Measurements from ENCODE around the gene AIRE.

Gene AIRE

DNA sequence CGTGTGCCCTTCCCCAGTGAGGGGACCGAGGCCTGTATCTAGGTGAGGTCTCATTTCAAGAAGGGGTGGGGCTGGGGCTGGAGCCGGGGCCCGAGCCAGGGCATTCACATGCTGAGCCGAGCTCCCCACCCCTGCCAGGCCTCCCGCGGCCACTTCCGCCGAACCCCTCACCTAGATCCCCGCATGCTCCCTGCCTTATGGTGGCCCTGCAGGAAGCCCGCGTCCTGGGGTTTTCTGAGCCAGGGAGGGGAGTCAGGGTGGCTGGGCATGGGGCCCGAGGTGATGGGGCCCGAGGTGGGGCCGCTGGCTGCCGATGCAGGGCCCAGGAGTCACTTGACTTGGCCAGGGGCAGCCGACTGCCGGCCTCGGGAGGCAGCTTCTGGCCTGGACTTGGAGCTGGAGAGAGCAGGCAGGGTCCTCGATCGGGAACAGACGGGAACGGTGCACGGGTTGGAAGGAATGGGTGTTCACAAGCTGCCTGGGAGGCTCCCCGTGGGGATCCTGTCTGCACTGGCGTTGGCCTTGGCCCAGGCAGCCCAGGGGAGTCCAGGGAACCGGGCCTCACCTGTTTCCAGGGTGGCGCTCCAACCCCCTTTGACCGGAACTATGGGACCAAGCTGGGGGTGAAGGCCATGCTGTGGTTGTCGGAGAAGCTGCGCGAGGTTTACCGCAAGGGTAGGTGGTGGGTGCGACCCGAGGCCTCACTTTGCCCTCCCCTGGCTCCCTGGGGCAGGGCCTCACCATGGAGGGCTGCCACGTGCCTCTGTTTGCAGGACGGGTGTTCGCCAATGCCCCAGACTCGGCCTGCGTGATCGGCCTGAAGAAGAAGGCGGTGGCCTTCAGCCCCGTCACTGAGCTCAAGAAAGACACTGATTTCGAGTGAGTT, 40.0 kb downstream of the AIRE start:
- no peak for DNase-seq

DNA sequence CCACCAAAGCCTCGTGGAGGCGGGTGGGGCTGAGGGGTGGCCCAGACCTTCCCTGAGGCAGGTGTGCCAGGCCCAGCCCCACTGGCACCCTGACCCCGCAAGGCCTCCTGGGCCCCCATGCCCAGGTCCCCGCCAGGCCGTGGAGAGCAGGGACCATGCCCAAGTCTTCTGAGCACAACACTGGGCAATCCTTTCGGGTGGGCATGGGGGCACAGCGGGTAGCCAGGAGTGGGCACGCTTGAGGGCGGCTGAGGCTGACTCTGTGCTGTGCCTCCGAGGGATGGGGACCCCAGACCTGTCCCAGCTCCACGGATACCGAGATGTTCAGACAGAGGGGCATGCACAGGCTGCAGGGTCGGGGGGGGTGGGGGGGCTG, 40.6 kb downstream of the AIRE start:
- DNase-seq = no peak

DNA sequence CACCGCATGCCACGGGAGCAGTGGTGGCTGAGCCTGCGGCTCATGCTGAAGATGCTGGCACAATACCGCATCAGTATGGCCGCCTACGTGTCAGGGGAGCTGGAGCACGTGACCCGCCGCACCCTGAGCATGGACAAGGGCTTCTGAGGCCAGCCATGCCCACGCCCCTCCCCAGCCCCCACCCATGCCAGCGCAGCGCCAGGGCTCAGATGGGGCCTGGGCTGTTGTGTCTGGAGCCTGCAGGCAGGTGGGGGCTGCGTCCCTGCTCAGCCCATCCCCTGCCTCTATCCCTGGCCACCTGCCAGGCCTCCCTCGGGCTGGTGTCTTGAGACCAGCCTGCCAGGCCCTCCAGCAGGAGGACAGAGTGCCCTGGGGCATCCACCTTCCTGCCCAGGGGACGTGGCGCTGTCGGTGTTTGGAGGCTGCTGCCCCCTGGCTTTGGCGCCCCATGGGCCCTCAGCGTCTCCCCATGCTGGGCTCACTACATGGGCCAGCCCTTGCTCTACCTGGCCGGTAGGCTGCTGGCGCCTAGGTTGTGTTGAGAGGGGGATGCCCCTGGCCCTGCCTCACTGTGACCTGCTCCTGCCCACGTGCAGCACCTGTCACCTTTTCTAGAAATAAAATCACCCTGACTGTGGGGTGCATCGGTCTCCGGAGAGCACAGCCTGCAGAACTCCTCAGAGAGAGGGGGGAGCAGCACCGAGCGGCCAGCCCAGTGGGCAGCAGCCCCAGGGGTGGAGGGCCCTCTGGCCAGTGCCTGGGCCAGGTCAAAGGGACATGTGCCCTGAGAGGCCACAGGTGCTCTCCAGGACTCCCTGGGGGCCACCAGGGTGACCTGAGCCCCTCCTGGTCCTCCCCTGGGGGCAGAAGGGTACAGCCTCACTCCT, 41.3 kb downstream of the AIRE start:
- no peak for DNase-seq

DNA sequence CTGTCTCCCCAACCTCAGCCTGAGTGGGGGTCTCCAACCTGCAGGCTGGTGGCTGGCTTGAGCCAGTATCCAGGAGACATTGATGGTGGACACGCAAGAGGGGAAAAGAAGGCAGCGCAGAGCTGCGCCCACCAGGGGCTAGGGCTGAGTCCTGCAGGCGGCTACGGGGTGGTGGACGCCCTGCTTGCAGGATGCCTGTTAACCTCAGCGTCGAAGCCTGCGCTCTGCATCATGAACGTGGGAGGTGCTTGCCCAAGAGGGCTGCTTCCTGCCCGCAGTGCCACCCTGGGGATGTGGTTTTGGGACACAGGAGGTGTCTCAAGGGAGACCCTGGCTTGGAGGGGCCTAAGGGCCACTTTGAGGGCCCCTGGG, 41.9 kb downstream of the AIRE start:
- DNase-seq = no peak

DNA sequence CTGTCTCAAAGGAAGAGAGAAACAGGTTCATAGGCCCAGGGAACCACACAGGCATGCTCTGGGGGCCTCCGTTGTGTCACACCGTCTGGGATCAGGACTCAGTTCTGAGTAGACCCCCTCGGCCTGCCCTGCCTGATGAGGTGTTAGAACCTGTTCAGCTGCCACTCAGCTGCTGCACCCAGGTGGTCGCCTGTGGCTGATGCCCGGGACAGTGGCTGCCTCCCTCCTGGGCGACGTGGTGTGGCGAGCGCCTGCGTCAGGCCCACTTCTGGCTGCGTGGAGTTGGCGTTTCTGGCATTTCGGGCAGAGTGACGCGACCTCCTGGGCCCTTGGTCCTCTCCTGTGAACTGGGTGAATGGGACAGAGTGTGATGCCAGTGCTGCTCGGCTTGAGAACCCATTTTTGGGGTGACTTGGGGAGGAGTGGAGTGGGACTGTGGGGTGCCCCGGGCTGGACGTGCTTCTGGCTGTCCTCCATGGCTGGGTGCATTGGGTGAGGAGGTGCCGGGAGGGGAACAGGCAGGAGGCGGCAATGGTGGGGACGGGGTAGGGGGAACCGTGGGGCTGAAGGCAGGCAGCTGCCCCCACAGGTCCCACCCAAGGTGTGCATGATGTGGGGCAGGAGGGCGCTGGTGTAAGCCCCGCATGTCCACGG, 42.7 kb downstream of the AIRE start:
- DNase-seq = no peak

GRCh38 chr21:44329086-44329889, 43.6 kb downstream of the AIRE start:
- DNase-seq = no peak

- DNase-seq = no peak
Observed at GRCh38 chr21:44329971-44330681, 44.5 kb downstream of the AIRE start.

DNA sequence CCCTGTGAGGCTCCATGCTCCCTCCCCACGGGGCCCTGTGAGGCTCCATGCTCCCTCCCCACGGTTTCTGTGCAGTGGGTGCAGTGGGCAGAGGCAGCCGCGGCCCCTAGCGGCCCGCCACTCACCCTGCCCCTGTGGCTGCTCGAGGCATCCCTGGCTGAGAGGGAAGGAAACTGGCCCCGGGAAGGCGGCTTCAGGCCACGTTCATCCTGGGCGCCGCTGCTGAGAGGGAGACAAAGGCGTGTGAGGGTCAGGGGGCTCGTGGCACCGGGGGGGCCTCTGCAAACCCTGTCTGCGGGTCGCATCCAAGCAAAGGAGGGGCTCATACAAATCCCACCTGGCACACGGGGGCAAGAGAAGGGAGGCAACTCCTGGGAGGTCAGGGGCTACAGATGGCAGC, 45.0 kb downstream of the AIRE start:
- DNase-seq = no peak

DNA sequence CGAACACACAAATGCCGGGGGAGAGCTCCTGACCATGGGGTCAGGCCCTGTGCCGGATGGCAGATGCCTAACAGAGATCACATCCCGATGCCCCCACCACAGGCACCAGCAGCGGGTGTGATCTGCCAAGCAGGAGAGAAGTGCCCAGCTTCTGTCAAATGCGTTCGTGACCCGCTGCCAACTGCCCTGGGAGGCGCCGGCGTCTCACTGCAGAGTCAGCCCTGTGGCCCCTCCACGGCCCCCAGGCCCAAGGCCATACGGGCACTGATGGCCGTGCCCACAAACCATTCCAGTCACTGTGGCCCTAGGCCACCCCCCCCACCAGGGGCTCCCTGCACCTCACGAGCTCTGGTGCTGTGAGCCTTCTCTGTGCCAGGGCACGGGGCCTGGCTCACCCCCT, 45.5 kb downstream of the AIRE start:
- DNase-seq = no peak

GRCh38 chr21:44331650-44332307, 46.1 kb downstream of the AIRE start:
- no peak for DNase-seq

DNA sequence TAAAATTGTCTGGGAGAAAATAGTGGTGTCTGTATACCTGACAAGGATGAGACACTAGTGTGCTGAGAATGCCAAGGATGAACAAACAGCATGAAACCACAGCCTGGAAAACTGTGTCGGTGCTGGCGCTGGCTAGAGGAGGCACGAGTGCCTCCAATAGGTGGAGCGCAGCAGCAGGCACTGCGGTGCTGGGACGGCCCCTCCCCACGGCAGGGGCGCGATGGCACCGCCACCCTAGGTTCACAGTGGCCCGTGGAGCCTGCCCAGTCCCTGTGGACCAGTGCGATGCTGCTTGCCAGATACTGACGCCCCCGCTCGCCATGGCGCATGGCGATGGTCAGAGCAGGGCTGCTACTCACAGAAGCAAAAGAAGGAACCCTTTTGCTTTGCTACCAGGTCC, 46.7 kb downstream of the AIRE start:
- no peak for DNase-seq

DNA sequence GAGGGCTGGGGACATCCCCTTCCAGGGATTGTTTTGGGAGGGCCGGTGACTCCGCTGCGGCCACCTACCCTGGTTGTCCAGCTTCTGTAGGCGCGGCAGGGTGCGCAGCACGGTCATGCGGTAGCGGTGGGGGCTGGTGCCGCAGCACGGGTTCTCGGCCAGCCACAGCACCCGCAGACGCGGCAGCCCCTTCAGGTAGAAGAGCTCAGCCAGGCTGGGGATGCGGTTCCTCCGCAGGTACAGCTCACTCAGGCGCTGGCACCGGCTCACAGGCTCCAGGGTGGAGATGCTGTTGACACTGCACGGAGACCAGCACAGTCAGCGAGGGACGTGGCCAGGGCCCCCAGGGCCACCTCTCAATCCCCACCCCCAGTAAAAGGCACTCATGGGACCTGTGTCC, 47.3 kb downstream of the AIRE start:
- no peak for DNase-seq

GRCh38 chr21:44333509-44334328, 48.0 kb downstream of the AIRE start:
- DNase-seq = no peak

DNA sequence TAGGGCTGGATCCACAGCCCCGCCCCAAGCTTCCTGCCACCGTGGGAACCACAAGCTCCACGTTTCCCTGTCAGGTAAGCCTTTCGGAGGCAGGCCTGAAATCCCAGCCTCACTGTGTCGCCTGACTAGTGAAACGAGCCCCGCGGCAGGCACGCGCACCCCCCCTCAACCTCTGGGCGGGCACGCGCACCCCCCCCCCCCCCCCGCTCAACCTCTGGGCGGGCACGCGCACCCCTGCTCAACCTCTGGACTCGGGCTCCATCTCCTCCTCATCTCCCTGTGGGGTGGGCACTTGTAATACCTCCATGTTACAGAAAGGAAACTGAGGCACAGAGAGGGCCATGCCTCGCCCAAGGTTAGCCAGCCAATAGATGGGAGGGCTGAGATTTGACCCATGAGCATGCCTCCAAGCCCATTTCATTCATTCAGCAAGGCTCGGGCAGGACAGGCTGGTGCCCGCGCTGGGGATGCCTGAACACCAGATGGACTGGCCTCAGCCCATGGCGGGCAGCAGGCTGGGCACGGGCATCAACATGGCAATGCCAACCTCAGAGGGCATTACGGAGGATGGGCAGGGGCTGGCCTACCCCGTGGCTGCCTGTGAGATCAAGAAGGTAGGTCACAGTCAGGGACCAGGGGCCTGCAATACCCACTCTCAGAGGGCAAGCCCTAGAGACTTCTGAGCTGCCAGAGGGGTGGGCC, 48.8 kb downstream of the AIRE start:
- no peak for DNase-seq

DNA sequence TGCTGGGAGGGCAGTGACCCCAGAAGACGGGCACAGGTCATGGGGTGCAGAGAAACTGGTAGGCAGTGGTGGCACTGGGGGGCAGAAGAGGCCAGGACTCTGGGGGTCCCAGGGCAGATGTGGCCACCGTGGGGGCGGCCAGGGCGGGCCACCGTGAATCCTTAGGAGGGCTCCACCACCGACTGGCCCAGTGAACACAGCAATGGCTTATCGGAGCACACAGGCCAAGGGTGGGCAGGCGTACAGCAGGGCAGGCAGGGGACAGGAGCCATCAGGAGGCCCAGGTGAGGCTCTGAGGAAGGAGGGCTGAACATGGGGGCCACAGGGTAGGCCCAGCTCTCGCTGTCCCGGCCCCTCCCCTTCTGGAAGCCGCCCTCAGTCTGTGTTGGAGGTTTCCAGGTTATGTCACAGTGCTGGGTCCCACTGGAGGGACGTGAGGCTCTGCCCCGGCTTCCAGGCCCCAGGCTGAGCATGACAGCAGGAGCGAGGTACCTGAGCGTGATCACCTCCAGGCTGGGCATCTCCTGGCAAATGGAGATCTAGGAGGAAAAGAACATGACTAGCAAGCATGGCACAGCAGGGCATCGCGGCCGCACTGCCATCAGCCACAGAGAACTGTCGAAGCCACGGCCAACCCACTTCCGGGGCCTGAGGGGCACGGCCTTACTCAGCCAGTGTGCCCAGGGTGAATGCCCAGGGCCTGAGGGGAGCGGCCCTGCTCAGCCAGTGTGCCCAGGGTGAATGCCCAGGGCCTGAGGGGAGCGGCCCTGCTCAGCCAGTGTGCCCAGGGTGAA, 49.8 kb downstream of the AIRE start:
- no peak for DNase-seq

GRCh38 chr21:44337449-44337848, 51.8 kb downstream of the AIRE start:
- DNase-seq = no peak

DNA sequence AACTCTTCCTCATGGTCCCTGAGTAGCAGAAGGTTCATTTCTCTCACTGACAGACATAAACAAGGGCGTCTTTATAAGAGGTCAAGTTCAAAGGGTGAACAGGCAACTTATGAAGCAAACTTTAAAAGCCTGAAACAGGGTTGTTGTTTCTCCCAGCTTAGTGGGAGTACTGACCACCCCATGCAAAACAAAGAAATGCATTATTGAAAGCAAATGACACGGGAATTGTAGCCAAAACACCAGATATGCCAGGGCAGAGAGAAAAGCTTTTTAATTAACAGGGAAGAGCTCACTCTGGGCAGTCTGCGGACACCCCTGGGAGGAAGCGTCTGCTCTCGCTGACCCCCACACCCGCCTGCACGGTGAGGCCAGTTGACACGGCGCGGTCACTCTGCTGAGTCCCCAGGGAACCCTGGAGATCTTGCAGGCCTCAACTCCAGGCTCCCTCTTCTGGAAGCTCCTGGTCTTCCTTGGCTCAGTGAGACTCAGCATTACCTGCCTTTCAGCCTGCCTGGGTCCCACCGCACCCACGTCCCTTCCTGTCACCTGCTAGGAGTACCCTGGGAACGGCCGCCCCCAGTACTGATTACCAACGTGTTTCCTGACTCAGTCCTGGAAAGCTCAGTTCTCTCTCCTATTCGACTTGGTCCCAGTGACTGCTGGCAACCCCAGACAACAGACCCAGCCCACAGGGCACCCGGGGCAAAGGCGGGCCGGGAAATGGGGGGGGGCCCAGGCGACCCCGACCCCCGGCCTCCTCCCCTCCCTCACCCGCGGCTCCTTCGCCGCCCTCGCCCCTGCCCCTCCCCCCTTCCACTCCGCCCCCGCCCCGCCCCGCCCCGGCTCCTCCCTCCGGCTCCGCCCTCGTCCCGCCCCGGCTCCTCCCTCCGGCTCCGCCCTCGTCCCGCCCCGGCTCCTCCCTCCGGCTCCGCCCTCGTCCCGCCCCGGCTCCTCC, 52.5 kb downstream of the AIRE start:
- peak; percentile 44 for DNase-seq
